ENCODE results near the gene ANTXR2. TPM values are rescaled to one million over a fixed set of nuclear protein-coding genes. Genes with fewer than 3 reads are reported as not detected.

ANTXR2 gene
- total RNA-seq, 2 donors from 2014 or later: 47.4 to 121 TPM

GRCh38 chr4:79917246-79917645 lies 155.8 kb downstream of the ANTXR2 start:
- no peak overlapping the region for H3K9ac ChIP-seq (ENCODE audit: low read depth in 2 of 2, low read length in 2 of 2)

GRCh38 chr4:79915246-79915645 lies 157.8 kb downstream of the ANTXR2 start:
- no peaks in the 10 kb centered on the region for H3K4me1 ChIP-seq
- no peaks in the 10 kb centered on the region for H3K9me3 ChIP-seq
- no peak overlapping the region for H3K9ac ChIP-seq (ENCODE audit: low read depth in 2 of 2, low read length in 2 of 2)
- H3K36me3 ChIP-seq: no peaks in the 10 kb centered on the region
- no peak overlapping the region for H3K27ac ChIP-seq
- H3K4me3 ChIP-seq: no peak overlapping the region
- no peak for DNase-seq
- TF ChIP-seq CTCF (IDR thresholded peaks at IDR 0.05): no peak
- intact Hi-C loops (cut with DNase I): loop anchor here (10.0 kb wide), 1 partner anchor 270 kb away; no protein-coding TSS in a partner anchor
- H3K27me3 ChIP-seq: no peaks in the 10 kb centered on the region

More at GRCh38 chr4:79917246-79917645, 155.8 kb downstream of the ANTXR2 start:
- no peaks in the 10 kb centered on the region for H3K9me3 ChIP-seq
- no peak overlapping the region for H3K27ac ChIP-seq
- no peaks in the 10 kb centered on the region for H3K36me3 ChIP-seq
- no peak overlapping the region for H3K4me3 ChIP-seq
- peak; percentile 43 for DNase-seq
- no peaks in the 10 kb centered on the region for H3K4me1 ChIP-seq
- intact Hi-C loops (cut with DNase I): loop anchor here (10.0 kb wide), 1 partner anchor 268 kb away; no protein-coding TSS in a partner anchor
- peak; percentile 39 for TF ChIP-seq CTCF (IDR thresholded peaks at IDR 0.05)
- H3K27me3 ChIP-seq: no peaks in the 10 kb centered on the region

GRCh38 chr4:79913581-79913980 lies 159.4 kb downstream of the ANTXR2 start:
- Histone ChIP-seq H3K27ac (no peak overlapping the region), H3K36me3 (no peaks in the 10 kb centered on the region), H3K4me1 (no peaks in the 10 kb centered on the region), H3K9me3 (no peaks in the 10 kb centered on the region), H3K9ac (ENCODE audit: low read depth in 2 of 2, low read length in 2 of 2) (no peak overlapping the region), H3K27me3 (no peaks in the 10 kb centered on the region), H3K4me3 (no peak overlapping the region)
- no peak for TF ChIP-seq CTCF (IDR thresholded peaks at IDR 0.05)
- no peak for DNase-seq
- intact Hi-C loops (cut with DNase I): loop anchor here (10.0 kb wide), 1 partner anchor 271 kb away; no protein-coding TSS in a partner anchor

- H3K4me3 ChIP-seq: no peak overlapping the region
- H3K27ac ChIP-seq: no peak overlapping the region
- H3K9ac ChIP-seq (ENCODE audit: low read depth in 2 of 2, low read length in 2 of 2): no peak overlapping the region
- H3K27me3 ChIP-seq: no peaks in the 10 kb centered on the region
- TF ChIP-seq CTCF (IDR thresholded peaks at IDR 0.05): no peak
- H3K9me3 ChIP-seq: no peaks in the 10 kb centered on the region
- intact Hi-C loops (cut with DNase I): no loop called here
- no peaks in the 10 kb centered on the region for H3K4me1 ChIP-seq
- no peak for DNase-seq
- H3K36me3 ChIP-seq: no peaks in the 10 kb centered on the region
Observed at GRCh38 chr4:79907001-79907400, 166.0 kb downstream of the ANTXR2 start.

- no peaks in the 10 kb centered on the region for H3K36me3 ChIP-seq
- no peaks in the 10 kb centered on the region for H3K4me1 ChIP-seq
- TF ChIP-seq CTCF (IDR thresholded peaks at IDR 0.05): no peak
- intact Hi-C loops (cut with DNase I): no loop called here
- no peak overlapping the region for H3K27ac ChIP-seq
- H3K27me3 ChIP-seq: no peaks in the 10 kb centered on the region
- no peaks in the 10 kb centered on the region for H3K9me3 ChIP-seq
- no peak overlapping the region for H3K4me3 ChIP-seq
- no peak overlapping the region for H3K9ac ChIP-seq (ENCODE audit: low read depth in 2 of 2, low read length in 2 of 2)
- no peak for DNase-seq
Observed at GRCh38 chr4:79906303-79906702, 166.7 kb downstream of the ANTXR2 start.

Measured in colonic mucosa (tissue), 4 donors.